ENCODE measurements around the gene ZDBF2. TPM values are rescaled to one million over a fixed set of nuclear protein-coding genes. Genes with fewer than 3 reads are reported as not detected.
"Not testable (repeated sequence)": the region's sequence is repeated elsewhere in the genome, so short reads cannot be mapped to it uniquely, and the experiment has no call there.

Gene ZDBF2
- total RNA-seq, result 1 to 10 TPM; 3.4 to 8.0 (median 4.3) TPM

- DNase-seq (ENCODE audit: low spot score in 2 of 2), result no peak
- H3K27me3 ChIP-seq, result peaks cover 93% of the 10 kb centered on the region
- H3K9me3 ChIP-seq, result no peaks in the 10 kb centered on the region
- peak within 1 kb of the TSS; percentile 60 for H3K4me3 ChIP-seq
- peaks cover under 1% of the 10 kb centered on the region for H3K36me3 ChIP-seq
- TF ChIP-seq POLR2A (IDR thresholded peaks at IDR 0.05), result no peak
- no peak for TF ChIP-seq EP300 (IDR thresholded peaks at IDR 0.05)
- TF ChIP-seq CTCF (IDR thresholded peaks at IDR 0.05), result no peak
- TF ChIP-seq POLR2AphosphoS5 (IDR thresholded peaks at IDR 0.05), result no peak
- H3K4me1 ChIP-seq, result peaks cover 19% of the 10 kb centered on the region
- no peak within 1 kb of the TSS for H3K27ac ChIP-seq
- WGBS, result 1% methylated on average over 19 of the region's 104 CpGs
Observed at GRCh38 chr2:206274434-206275311, at the start of gene ZDBF2. Gene ZDBF2 (plus strand): TSS chr2:206274663. CDS start chr2:206281850, 7,187 bp downstream.

GRCh38 chr2:206225435-206226232 lies 48.8 kb upstream of the ZDBF2 start:
- DNase-seq (ENCODE audit: low spot score in 2 of 2), result no peak
- TF ChIP-seq CTCF (IDR thresholded peaks at IDR 0.05), result no peak
- TF ChIP-seq POLR2A (IDR thresholded peaks at IDR 0.05), result no peak
- TF ChIP-seq POLR2AphosphoS5 (IDR thresholded peaks at IDR 0.05), result no peak
- TF ChIP-seq EP300 (IDR thresholded peaks at IDR 0.05), result no peak
- no peak overlapping the region for H3K27ac ChIP-seq
- H3K4me3 ChIP-seq, result no peak overlapping the region
- 70% methylated on average over 5 of the region's 5 CpGs for WGBS
- H3K9me3 ChIP-seq, result no peaks in the 10 kb centered on the region
- H3K4me1 ChIP-seq, result peaks cover 7% of the 10 kb centered on the region
- no peaks in the 10 kb centered on the region for H3K36me3 ChIP-seq
- H3K27me3 ChIP-seq, result peaks cover 4% of the 10 kb centered on the region

GRCh38 chr2:206228636-206229035 lies 45.8 kb upstream of the ZDBF2 start:
- not testable (repeated sequence) for DNase-seq (ENCODE audit: low spot score in 2 of 2); H3K27ac ChIP-seq; H3K4me3 ChIP-seq; H3K4me1 ChIP-seq; H3K27me3 ChIP-seq; H3K9me3 ChIP-seq; H3K36me3 ChIP-seq
- WGBS, result 93% methylated on average over 9 of the region's 9 CpGs

GRCh38 chr2:206229642-206230041 lies 44.8 kb upstream of the ZDBF2 start:
- H3K4me1 ChIP-seq, result peaks cover 7% of the 10 kb centered on the region
- no peak for DNase-seq (ENCODE audit: low spot score in 2 of 2)
- H3K27me3 ChIP-seq, result no peaks in the 10 kb centered on the region
- TF ChIP-seq POLR2AphosphoS5 (IDR thresholded peaks at IDR 0.05), result no peak
- no peak for TF ChIP-seq EP300 (IDR thresholded peaks at IDR 0.05)
- no peak for TF ChIP-seq POLR2A (IDR thresholded peaks at IDR 0.05)
- no peak for TF ChIP-seq CTCF (IDR thresholded peaks at IDR 0.05)
- no peak overlapping the region for H3K27ac ChIP-seq
- no peaks in the 10 kb centered on the region for H3K9me3 ChIP-seq
- no peaks in the 10 kb centered on the region for H3K36me3 ChIP-seq
- no peak overlapping the region for H3K4me3 ChIP-seq

- Histone ChIP-seq H3K9me3 (no peaks in the 10 kb centered on the region), H3K36me3 (no peaks in the 10 kb centered on the region), H3K4me1 (peaks cover 7% of the 10 kb centered on the region), H3K27me3 (no peaks in the 10 kb centered on the region), H3K27ac (no peak overlapping the region), H3K4me3 (no peak overlapping the region)
- 24% methylated on average over 2 of the region's 2 CpGs for WGBS
- TF ChIP-seq EP300 (IDR thresholded peaks at IDR 0.05) (no peak), CTCF (IDR thresholded peaks at IDR 0.05) (no peak)
- no peak for DNase-seq (ENCODE audit: low spot score in 2 of 2)
Observed at GRCh38 chr2:206230060-206230762, 44.3 kb upstream of the ZDBF2 start.

Measured in suprapubic skin (tissue), 4 donors.